Immature natural killer cell (primary cell): ENCODE measurements around the gene MEX3A. TPM values are rescaled to one million over a fixed set of nuclear protein-coding genes. Genes with fewer than 3 reads are reported as not detected.
A peak's percentile ranks its signal among the peaks of the same experiment; 100 is the strongest.

Source experiments
- DNase-seq, 3 donors: peaks; one replicate each; pipeline ENCODE4 v3.0.0; 2022; ENCODE audit warnings: mixed read lengths in 1 of 3
- H3K27ac Mint-ChIP-seq, 6 donors: one replicate each; pipeline ENCODE4 v1.8.0; 2020; ENCODE audit warnings: mixed read lengths in 6 of 6, mild to moderate bottlenecking in 5 of 6, inconsistent platforms in 4 of 6, moderate library complexity in 3 of 6
- H3K27me3 Mint-ChIP-seq, 3 donors: one replicate each; pipeline ENCODE4 v1.8.0; 2020 to 2021; ENCODE audit warnings: low read depth in 3 of 3, mild to moderate bottlenecking in 3 of 3, mixed read lengths in 3 of 3, moderate library complexity in 3 of 3, inconsistent platforms in 1 of 3
- H3K36me3 Mint-ChIP-seq, 3 donors: one replicate each; pipeline ENCODE4 v1.8.0; 2020; ENCODE audit warnings: mixed read lengths in 3 of 3, inconsistent platforms in 2 of 3, mild to moderate bottlenecking in 2 of 3
- H3K4me1 Mint-ChIP-seq, 2 donors: one replicate each; pipeline ENCODE4 v1.8.0; 2020; ENCODE audit warnings: inconsistent platforms in 2 of 2, mild to moderate bottlenecking in 2 of 2, mixed read lengths in 2 of 2, moderate library complexity in 1 of 2
- H3K4me3 Mint-ChIP-seq, 5 donors: one replicate each; pipeline ENCODE4 v1.8.0; 2020; ENCODE audit warnings: mild to moderate bottlenecking in 5 of 5, mixed read lengths in 5 of 5, inconsistent platforms in 3 of 5, moderate library complexity in 3 of 5
- H3K9me3 Mint-ChIP-seq, 6 donors: one replicate each; pipeline ENCODE4 v1.8.0; 2020; ENCODE audit warnings: mild to moderate bottlenecking in 6 of 6, mixed read lengths in 6 of 6, inconsistent platforms in 4 of 6, moderate library complexity in 3 of 6
- polyA plus RNA-seq, 3 donors: library from polyadenylated mRNA; unstranded; fragments of 300-500 nt; fragmentation: Illumina TruSeq; gene quantifications; one replicate each; pipeline ENCODE4 v1.2.3, GENCODE V29; 2021

MEX3A gene
- polyA plus RNA-seq, 3 donors from 2014 or later: not detected

GRCh38 chr1:156104065-156104810 is 22.0 kb upstream of the MEX3A start:
- H3K36me3 Mint-ChIP-seq: no peaks in the 10 kb centered on the region
- H3K27ac Mint-ChIP-seq: peak overlapping the region; percentile 43 to 100 (median 100)
- H3K4me3 Mint-ChIP-seq: peak overlapping the region; percentile 7 to 84 (median 33)
- H3K9me3 Mint-ChIP-seq: no peaks in the 10 kb centered on the region
- DNase-seq: peak; percentile 36 to 43 (median 38)
- peaks cover 10 to 21% (median 14%) of the 10 kb centered on the region in 3 donors for H3K27me3 Mint-ChIP-seq
- H3K4me1 Mint-ChIP-seq: peaks cover 20 to 22% of the 10 kb centered on the region in 2 donors

- H3K27ac Mint-ChIP-seq: peak overlapping the region in 5 of 6 donors; percentile 72 to 100 (median 100)
- peaks cover 10 to 21% (median 14%) of the 10 kb centered on the region in 3 donors for H3K27me3 Mint-ChIP-seq
- H3K9me3 Mint-ChIP-seq: no peaks in the 10 kb centered on the region
- H3K36me3 Mint-ChIP-seq: no peaks in the 10 kb centered on the region
- no peak overlapping the region for H3K4me3 Mint-ChIP-seq
- DNase-seq: no peak
- H3K4me1 Mint-ChIP-seq: peaks cover 21 to 22% of the 10 kb centered on the region in 2 donors
Measured at GRCh38 chr1:156103521-156103947, 21.3 kb upstream of the MEX3A start.

- Mint-ChIP-seq H3K4me3 (no peak overlapping the region), H3K4me1 (peaks cover 25 to 27% of the 10 kb centered on the region in 2 donors), H3K36me3 (no peaks in the 10 kb centered on the region), H3K27ac (peak overlapping the region in 5 of 6 donors; percentile 45 to 100 (median 84)), H3K27me3 (peaks cover 10 to 21% (median 14%) of the 10 kb centered on the region in 3 donors), H3K9me3 (no peaks in the 10 kb centered on the region)
- DNase-seq: no peak
Measured at GRCh38 chr1:156102633-156103511, 20.6 kb upstream of the MEX3A start.

GRCh38 chr1:156101880-156102279 is 19.6 kb upstream of the MEX3A start:
- no peaks in the 10 kb centered on the region for H3K36me3 Mint-ChIP-seq
- H3K27me3 Mint-ChIP-seq: peaks cover 16 to 25% (median 17%) of the 10 kb centered on the region in 3 donors
- peak overlapping the region in 5 of 6 donors; percentile 77 to 100 (median 82) for H3K27ac Mint-ChIP-seq
- peaks cover 30 to 36% of the 10 kb centered on the region in 2 donors for H3K4me1 Mint-ChIP-seq
- DNase-seq: no peak
- H3K4me3 Mint-ChIP-seq: no peak overlapping the region
- H3K9me3 Mint-ChIP-seq: no peaks in the 10 kb centered on the region

GRCh38 chr1:156100205-156100995 is 18.1 kb upstream of the MEX3A start:
- Mint-ChIP-seq H3K36me3 (no peaks in the 10 kb centered on the region), H3K4me1 (peaks cover 28 to 32% of the 10 kb centered on the region in 2 donors), H3K4me3 (no peak overlapping the region), H3K27me3 (peaks cover 9 to 21% (median 10%) of the 10 kb centered on the region in 3 donors), H3K9me3 (no peaks in the 10 kb centered on the region), H3K27ac (peak overlapping the region; percentile 45 to 100 (median 81))
- no peak for DNase-seq

- Mint-ChIP-seq H3K27ac (peak overlapping the region in 5 of 6 donors; percentile 63 to 100 (median 94)), H3K27me3 (peaks cover 10 to 16% (median 10%) of the 10 kb centered on the region in 3 donors), H3K9me3 (no peaks in the 10 kb centered on the region), H3K36me3 (no peaks in the 10 kb centered on the region), H3K4me3 (no peak overlapping the region), H3K4me1 (peaks cover 20 to 29% of the 10 kb centered on the region in 2 donors)
- DNase-seq: no peak
Measured at GRCh38 chr1:156099282-156099681, 17.0 kb upstream of the MEX3A start.

- no peak for DNase-seq
- Mint-ChIP-seq H3K9me3 (no peaks in the 10 kb centered on the region), H3K27me3 (peaks cover 10 to 17% (median 10%) of the 10 kb centered on the region in 3 donors)
Measured at GRCh38 chr1:156098784-156099183, 16.5 kb upstream of the MEX3A start.

GRCh38 chr1:156097499-156098178 is 15.4 kb upstream of the MEX3A start:
- no peak for DNase-seq
- Mint-ChIP-seq H3K4me1 (peaks cover 19 to 29% of the 10 kb centered on the region in 2 donors), H3K36me3 (no peaks in the 10 kb centered on the region), H3K4me3 (no peak overlapping the region), H3K9me3 (no peaks in the 10 kb centered on the region), H3K27ac (peak overlapping the region; percentile 90 to 96 (median 94)), H3K27me3 (peaks cover 10 to 16% (median 11%) of the 10 kb centered on the region in 3 donors)

More at GRCh38 chr1:156098784-156099183, 16.5 kb upstream of the MEX3A start:
- Mint-ChIP-seq H3K27ac (peak overlapping the region; percentile 29 to 100 (median 95)), H3K4me3 (no peak overlapping the region), H3K36me3 (no peaks in the 10 kb centered on the region), H3K4me1 (peaks cover 19 to 29% of the 10 kb centered on the region in 2 donors)

GRCh38 chr1:156096640-156097391 is 14.6 kb upstream of the MEX3A start:
- H3K36me3 Mint-ChIP-seq: no peaks in the 10 kb centered on the region
- peak overlapping the region; percentile 90 to 96 (median 94) for H3K27ac Mint-ChIP-seq
- DNase-seq: peak; percentile 88 to 89 (median 88)
- peaks cover 19 to 29% of the 10 kb centered on the region in 2 donors for H3K4me1 Mint-ChIP-seq
- peak overlapping the region; percentile 48 to 78 (median 72) for H3K4me3 Mint-ChIP-seq
- H3K9me3 Mint-ChIP-seq: no peaks in the 10 kb centered on the region
- peaks cover 10 to 16% (median 11%) of the 10 kb centered on the region in 3 donors for H3K27me3 Mint-ChIP-seq

- peak overlapping the region in 5 of 6 donors; percentile 94 to 96 (median 95) for H3K27ac Mint-ChIP-seq
- H3K9me3 Mint-ChIP-seq: no peaks in the 10 kb centered on the region
- H3K4me3 Mint-ChIP-seq: no peak overlapping the region
- H3K27me3 Mint-ChIP-seq: peaks cover 10 to 14% (median 11%) of the 10 kb centered on the region in 3 donors
- no peak for DNase-seq
- peaks cover 19 to 29% of the 10 kb centered on the region in 2 donors for H3K4me1 Mint-ChIP-seq
- no peaks in the 10 kb centered on the region for H3K36me3 Mint-ChIP-seq
Measured at GRCh38 chr1:156095906-156096508, 13.7 kb upstream of the MEX3A start.

- H3K36me3 Mint-ChIP-seq: no peaks in the 10 kb centered on the region
- peaks cover 8 to 9% of the 10 kb centered on the region in 2 donors for H3K4me1 Mint-ChIP-seq
- DNase-seq: no peak
- no peaks in the 10 kb centered on the region for H3K9me3 Mint-ChIP-seq
- H3K27me3 Mint-ChIP-seq: peaks cover 6 to 12% (median 8%) of the 10 kb centered on the region in 3 donors
- no peak overlapping the region for H3K4me3 Mint-ChIP-seq
- H3K27ac Mint-ChIP-seq: peak overlapping the region in 2 of 6 donors; percentile 36 to 37
Measured at GRCh38 chr1:156091610-156092009, 9.3 kb upstream of the MEX3A start.

- Mint-ChIP-seq H3K27me3 (peaks cover 4 to 12% (median 6%) of the 10 kb centered on the region in 3 donors), H3K4me1 (peaks cover under 1% of the 10 kb centered on the region in 2 donors), H3K27ac (peak overlapping the region in 1 of 6 donors; percentile 20), H3K4me3 (no peak overlapping the region), H3K36me3 (no peaks in the 10 kb centered on the region), H3K9me3 (no peaks in the 10 kb centered on the region)
- peak; percentile 72 to 77 (median 72) for DNase-seq
Measured at GRCh38 chr1:156090840-156091188, 8.5 kb upstream of the MEX3A start.
